Esophagus muscularis mucosa (tissue), 4 donors: Measurements from ENCODE around the gene FNIP2. TPM values are rescaled to one million over a fixed set of nuclear protein-coding genes. Genes with fewer than 3 reads are reported as not detected.

Experiments used
- small RNA-seq, 3 donors: library from RNA; depleted of rRNA; stranded (forward); fragments of <200 nt; gene quantifications; one replicate each; pipeline ENCODE3, GENCODE V24; 2016
- total RNA-seq, 4 donors: library from RNA; depleted of rRNA; stranded (reverse); fragments of >200 nt; gene quantifications; one replicate each; pipeline versions ENCODE4 v1.1.0 to v1.2.1, GENCODE V29; 2016

FNIP2 gene
- total RNA-seq, 4 donors from 2014 or later = 80.0 to 97.7 (median 87.4) TPM

Small RNA genes within 50 kb of the gene (small RNA-seq; reads per million reads assigned to genes)
- gene RF00157 (0 to 0.19 (median 0) reads per million in 3 donors), gene RNU6-128P (0 to 0.19 (median 0) reads per million in 3 donors)

Other genes with a start within 250 kb of the FNIP2 start
- gene RXFP1, start 247.1 kb upstream of the FNIP2 start, total RNA-seq = not detected
- 1 to 10 TPM; 2.4 to 4.6 (median 3.2) TPM for gene C4orf46, start 97.1 kb upstream of the FNIP2 start, total RNA-seq
- gene ETFDH, start 96.7 kb upstream of the FNIP2 start, total RNA-seq = 10 to 100 TPM; 33.4 to 40.1 (median 35.6) TPM
- 10 to 100 TPM; 17.1 to 29.0 (median 25.8) TPM for gene PPID, start 45.6 kb upstream of the FNIP2 start, total RNA-seq